ENCODE results near the gene IARS1. TPM values are rescaled to one million over a fixed set of nuclear protein-coding genes. Genes with fewer than 3 reads are reported as not detected.

The IARS1 gene
- polyA plus RNA-seq, 1 of the 3 experiments (the other 2 are of a cell fraction) = 30.4 TPM

- CTCF ChIA-PET = interaction anchor here (0.8 to 2.7 kb wide), 15 partner anchors 11 to 448 kb away, joined by 3 to 23 read pairs (median 4); no protein-coding TSS in a partner anchor
- WGBS (ENCODE audit: low lambda C conversion rate) = 68% methylated on average over 1 of the region's 1 CpG
- H2AFZ ChIP-seq (ENCODE audit: low read depth) = no peak overlapping the region
Observed at GRCh38 chr9:92342825-92343488, 49.5 kb upstream of the IARS1 start.

GRCh38 chr9:92341578-92341977, 48.1 kb upstream of the IARS1 start:
- POLR2A ChIA-PET = no interaction called here
- Histone ChIP-seq H3K9ac (no peak overlapping the region), H3K9me3 (no peaks in the 10 kb centered on the region), H3K27ac (ENCODE audit: low read depth in 2 of 2, low read length in 1 of 2) (peak overlapping the region in 1 of 2 experiments; percentile 87; a peak in 1 of 4 replicates), H3K9me2 (no peaks in the 10 kb centered on the region), H3K4me1 (ENCODE audit: control insufficient read depth in 1 of 2, insufficient read depth in 2 of 2, low read depth in 1 of 2, low read length in 1 of 2) (peaks cover 0 to 4% of the 10 kb centered on the region in 2 experiments; a peak in 2 of 4 replicates), H3K27me3 (ENCODE audit: insufficient read depth) (no peaks in the 10 kb centered on the region), H4K20me1 (ENCODE audit: insufficient read depth) (no peaks in the 10 kb centered on the region), H3K36me3 (replicated peaks in 1 of 2; ENCODE audit: control insufficient read depth in 1 of 2, insufficient read depth in 2 of 2, low read length in 1 of 2) (peaks cover 3 to 8% of the 10 kb centered on the region in 2 experiments), H3K4me3 (ENCODE audit: low read depth in 2 of 2, low read length in 1 of 2) (no peak overlapping the region), H3K4me2 (no peak overlapping the region), H3K79me2 (ENCODE audit: insufficient read depth) (no peaks in the 10 kb centered on the region), H3F3A (replicated peaks; ENCODE audit: insufficient read depth) (no peaks in the 10 kb centered on the region), H2AFZ (ENCODE audit: low read depth) (no peak overlapping the region)
- DNase-seq = peak; percentile 76
- WGBS (ENCODE audit: low lambda C conversion rate) = 86% methylated on average over 1 of the region's 1 CpG
- CTCF ChIA-PET = interaction anchor here (1.4 to 2.7 kb wide), 3 partner anchors 10 to 98 kb away, joined by 4 to 23 read pairs (median 17); no protein-coding TSS in a partner anchor
- TF ChIP-seq CHD2 (IDR thresholded peaks at IDR 0.05; ENCODE audit: low read length, partially characterized antibody) (peak; percentile 36), PBX3 (IDR thresholded peaks at IDR 0.05) (no peak), FOXJ3 (CRISPR knock-in tag; IDR thresholded peaks at IDR 0.05) (0 out of 2 replicates have a peak, but pooled peaks have one; percentile 36), ZBTB33 (IDR thresholded peaks at IDR 0.05; ENCODE audit: borderline replicate concordance, low read depth) (no peak), ELF1 (IDR thresholded peaks at IDR 0.05) (no peak), TAF1 (IDR thresholded peaks at IDR 0.05; ENCODE audit: borderline replicate concordance, low read depth, low read length) (no peak), GATA2 (CRISPR knock-in tag; IDR thresholded peaks at IDR 0.05) (peak; percentile 75), POLR2AphosphoS5 (IDR thresholded peaks at IDR 0.05; ENCODE audit: low read depth, low read length) (no peak), MEF2A (IDR thresholded peaks at IDR 0.05; ENCODE audit: borderline replicate concordance, low read depth) (no peak), USF1 (IDR thresholded peaks at IDR 0.05; ENCODE audit: borderline replicate concordance, low read depth) (no peak), NFIC (IDR thresholded peaks at IDR 0.05; ENCODE audit: borderline replicate concordance) (no peak), MAX (IDR thresholded peaks at IDR 0.05; ENCODE audit: low read depth) (no peak), YY1 (IDR thresholded peaks at IDR 0.05; ENCODE audit: low read depth) (no peak), CTCF (IDR thresholded peaks at IDR 0.05) (no peak)

More at GRCh38 chr9:92342825-92343488, 49.5 kb upstream of the IARS1 start:
- Histone ChIP-seq H3K9ac (no peak overlapping the region), H3K9me3 (no peaks in the 10 kb centered on the region), H4K20me1 (ENCODE audit: insufficient read depth) (no peaks in the 10 kb centered on the region), H3K36me3 (replicated peaks in 1 of 2; ENCODE audit: control insufficient read depth in 1 of 2, insufficient read depth in 2 of 2, low read length in 1 of 2) (peaks cover 3 to 8% of the 10 kb centered on the region in 2 experiments), H3K27me3 (ENCODE audit: insufficient read depth) (no peaks in the 10 kb centered on the region), H3K4me2 (no peak overlapping the region), H3F3A (replicated peaks; ENCODE audit: insufficient read depth) (no peaks in the 10 kb centered on the region), H3K4me3 (ENCODE audit: low read depth in 2 of 2, low read length in 1 of 2) (no peak overlapping the region), H3K4me1 (ENCODE audit: control insufficient read depth in 1 of 2, insufficient read depth in 2 of 2, low read depth in 1 of 2, low read length in 1 of 2) (peaks cover 0 to 4% of the 10 kb centered on the region in 2 experiments; a peak in 2 of 4 replicates), H3K27ac (ENCODE audit: low read depth in 2 of 2, low read length in 1 of 2) (peak overlapping the region in 1 of 2 experiments; percentile 87; a peak in 1 of 4 replicates), H3K79me2 (ENCODE audit: insufficient read depth) (no peaks in the 10 kb centered on the region), H3K9me2 (no peaks in the 10 kb centered on the region)
- TF ChIP-seq RAD21 (IDR thresholded peaks at IDR 0.05; ENCODE audit: low read length) (peak; percentile 44), GATA2 (CRISPR knock-in tag; IDR thresholded peaks at IDR 0.05) (no peak), CTCF (IDR thresholded peaks at IDR 0.05) (peak; percentile 55)
- no peak for DNase-seq
- POLR2A ChIA-PET = no interaction called here

Data from SK-N-SH (cell line).